ENCODE results near the gene KRT3.

Gene KRT3

GRCh38 chr12:52813203-52813819 lies 17.4 kb upstream of the KRT3 start:
- no peak for DNase-seq

DNA sequence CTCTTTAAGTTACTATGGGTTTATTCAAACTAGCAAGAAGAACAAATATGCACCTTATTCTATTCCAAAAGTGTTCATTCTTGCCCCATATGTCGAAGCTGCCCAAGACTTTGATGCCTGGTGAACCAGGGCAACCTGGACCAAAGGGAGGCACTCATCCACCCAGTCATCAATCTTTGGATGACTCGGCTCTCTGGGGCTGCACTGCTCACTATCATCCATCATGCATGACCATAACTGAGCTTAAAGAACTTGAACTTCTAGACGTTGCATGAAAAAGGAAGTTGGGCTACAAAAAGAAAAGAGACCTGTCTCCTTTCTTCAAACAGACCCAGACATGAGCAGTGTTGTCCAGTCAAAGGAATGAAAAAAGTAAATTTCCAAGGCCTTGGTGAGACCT lies 16.8 kb upstream of the KRT3 start:
- DNase-seq, result no peak

DNA sequence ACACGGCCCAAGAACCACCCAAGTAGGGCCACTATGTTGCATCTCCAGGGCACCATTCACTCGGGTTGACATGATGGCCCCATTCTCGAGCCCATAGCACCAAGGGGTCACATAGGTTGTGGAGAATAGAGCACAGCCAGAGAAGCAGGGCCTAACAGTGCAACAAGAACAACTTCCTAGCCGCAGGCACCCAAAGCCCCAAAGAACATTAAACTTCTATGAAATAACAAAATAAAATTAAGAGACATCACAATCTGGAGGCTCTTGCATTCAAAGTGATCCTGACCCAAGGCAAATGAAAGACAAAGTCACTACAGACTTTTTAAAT lies 16.1 kb upstream of the KRT3 start:
- DNase-seq, result no peak

GRCh38 chr12:52811191-52812072 lies 15.5 kb upstream of the KRT3 start:
- DNase-seq, result no peak

GRCh38 chr12:52810554-52810953 lies 14.6 kb upstream of the KRT3 start:
- DNase-seq, result no peak

DNA sequence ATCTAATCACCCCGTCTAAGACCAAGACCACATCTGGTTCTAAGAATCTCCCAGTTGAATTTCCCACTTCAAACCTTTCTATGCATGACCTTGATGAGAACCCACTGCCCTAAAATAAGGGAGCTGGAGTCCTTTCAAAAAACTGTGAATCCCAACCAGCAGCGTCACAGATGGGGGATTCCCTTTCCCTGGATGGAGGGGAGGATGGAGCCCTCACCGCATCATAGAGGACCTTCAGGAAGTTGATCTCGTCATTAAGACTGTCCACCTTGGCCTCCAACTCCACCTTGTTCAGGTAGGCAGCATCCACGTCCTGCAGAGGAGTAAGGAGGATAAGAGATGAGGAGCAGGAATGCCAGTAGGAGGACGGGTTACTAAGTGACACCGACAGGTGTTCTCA lies 13.2 kb upstream of the KRT3 start:
- DNase-seq, result no peak

DNA sequence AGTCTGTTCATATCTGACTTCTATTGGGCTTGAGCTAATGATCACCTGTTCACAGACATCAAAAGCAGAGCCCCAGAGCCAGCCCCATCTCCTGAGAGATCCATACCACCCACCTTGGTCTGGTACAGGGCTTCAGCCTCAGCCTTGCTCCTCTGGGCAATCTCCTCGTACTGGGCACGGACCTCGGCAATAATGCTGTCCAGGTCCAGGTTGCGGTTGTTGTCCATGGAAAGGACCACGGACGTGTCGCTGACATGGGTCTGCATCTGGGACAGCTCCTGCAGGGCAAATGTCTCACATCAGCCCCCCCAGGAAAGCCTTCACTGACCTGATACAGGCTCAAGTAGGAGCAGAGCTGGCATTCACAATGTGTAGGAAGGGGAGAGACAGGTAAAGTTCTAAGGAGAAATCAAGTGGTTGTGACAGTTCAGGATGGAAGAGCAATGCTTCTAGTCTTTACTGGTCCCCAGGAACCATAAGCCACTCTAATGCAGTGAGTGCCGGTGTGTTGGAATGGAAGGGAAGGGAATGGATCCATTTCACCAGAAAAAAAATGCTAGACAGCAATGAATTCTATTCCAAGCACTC lies 12.8 kb upstream of the KRT3 start:
- DNase-seq, result no peak

DNA sequence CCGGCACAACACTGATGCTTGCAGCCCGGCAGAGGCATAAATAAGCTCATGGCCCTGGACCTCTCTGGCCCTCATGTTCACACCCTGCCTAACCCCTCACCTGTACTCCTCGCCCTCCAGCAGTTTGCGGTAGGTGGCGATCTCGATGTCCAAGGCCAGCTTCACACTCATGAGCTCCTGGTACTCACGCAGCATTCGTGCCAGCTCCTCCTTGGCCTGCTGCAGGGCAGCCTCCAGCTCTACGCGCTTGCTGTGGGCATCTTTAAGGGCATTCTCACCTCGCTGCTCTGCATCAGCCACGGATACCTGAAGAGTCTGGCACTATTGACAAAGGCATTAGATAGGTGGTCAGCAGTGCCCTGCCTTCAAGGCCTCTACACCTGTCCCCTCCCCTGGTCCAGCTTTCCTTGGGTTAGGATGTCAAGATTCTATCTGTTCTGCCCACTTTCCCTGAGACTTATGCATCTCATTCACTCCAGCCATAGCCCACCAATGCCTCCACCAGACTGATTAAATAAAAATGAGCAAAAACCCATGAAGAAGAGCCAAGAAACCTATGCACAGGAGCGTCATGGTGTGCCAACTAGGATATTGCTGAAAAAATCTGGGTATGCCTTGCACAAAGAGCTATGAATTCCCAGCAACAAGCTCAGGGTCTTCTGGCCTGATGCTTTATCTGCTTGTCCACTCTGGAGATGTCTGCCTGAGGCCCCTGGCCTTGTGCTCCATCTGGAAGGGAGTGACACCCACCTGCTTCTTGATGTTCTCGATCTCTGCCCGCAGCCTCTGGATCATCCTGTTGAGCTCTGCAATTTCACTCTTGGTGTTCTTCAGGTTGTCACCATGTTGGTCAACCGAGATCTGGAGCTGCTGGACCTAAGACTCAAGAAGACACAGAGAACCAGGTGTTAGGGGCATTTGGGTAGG lies 11.9 kb upstream of the KRT3 start:
- no peak for DNase-seq

DNA sequence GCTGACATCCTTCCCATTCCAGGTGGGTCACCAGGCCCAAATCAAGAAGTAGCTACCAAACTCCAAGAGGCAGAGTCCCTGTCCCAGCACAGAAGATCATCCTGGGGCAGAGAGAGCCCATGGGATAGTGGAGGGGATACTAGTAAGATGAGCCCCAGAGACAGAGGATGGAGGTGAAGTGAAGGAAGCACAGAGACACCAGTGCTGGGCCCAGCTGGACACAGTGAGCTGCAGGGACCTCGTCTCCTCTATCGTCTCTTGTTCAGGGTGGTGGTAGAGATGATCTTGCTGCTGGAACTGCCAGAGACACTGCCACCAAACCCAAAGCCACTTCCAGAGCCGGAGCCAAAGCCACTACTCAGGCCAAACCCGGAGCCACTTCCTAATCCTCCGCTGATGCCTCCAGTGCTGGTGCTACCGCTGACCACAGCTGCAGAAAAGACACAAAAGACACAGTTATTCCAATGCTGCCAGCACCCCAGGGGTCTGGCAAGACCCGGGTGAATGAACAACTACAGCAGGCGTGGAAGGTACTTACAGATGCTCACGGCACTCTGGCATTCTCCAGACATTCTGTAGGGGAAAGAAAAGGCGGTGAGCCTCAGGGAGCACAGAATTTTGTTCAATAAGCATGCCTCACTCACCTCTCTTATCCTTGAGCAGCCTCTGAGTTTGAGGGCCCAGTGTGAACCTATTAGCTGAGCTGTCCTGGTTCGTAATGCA lies 11.1 kb upstream of the KRT3 start:
- DNase-seq, result no peak

GRCh38 chr12:52806169-52806811 lies 10.4 kb upstream of the KRT3 start:
- DNase-seq, result no peak

- DNase-seq, result no peak
Measured at GRCh38 chr12:52805739-52806138, 9.8 kb upstream of the KRT3 start.

DNA sequence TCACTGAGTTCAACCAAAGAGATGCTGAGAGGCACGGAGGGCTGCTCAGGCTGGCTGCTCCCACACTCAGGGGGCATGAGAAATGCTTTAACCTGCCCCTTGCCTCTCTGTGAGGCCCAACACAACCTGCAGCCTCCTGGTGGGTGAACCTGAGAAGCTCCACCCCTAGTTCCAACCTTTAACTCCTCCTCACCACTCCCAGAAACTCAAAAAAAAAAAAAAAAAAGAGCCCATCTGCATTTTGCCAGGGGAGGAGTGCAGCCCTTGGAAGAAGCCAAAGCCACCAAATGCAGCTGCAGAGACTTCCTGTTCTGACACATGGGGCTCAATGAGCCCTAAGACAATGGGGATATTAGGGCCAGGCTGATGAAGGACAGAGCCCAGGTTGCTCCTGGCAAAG lies 9.1 kb upstream of the KRT3 start:
- DNase-seq, result no peak

DNA sequence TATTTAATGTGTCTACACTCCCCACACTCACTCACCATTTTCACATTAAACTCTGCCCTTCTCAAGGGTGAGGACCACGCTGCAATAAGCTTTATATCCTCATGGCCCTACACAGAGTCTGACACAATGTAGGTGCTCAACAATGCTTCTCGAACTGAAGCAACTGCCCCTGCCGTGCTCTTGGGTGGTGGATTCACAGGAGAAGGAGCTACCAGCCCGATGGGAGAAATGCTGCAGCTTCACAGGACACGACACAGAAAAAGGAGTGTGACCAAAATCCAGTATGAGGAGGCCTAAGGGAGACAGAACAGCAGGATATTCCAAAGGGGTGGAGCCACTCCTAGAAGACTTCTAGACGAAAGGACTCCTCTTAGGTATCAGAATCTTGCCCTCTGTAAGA lies 6.5 kb upstream of the KRT3 start:
- no peak for DNase-seq

- DNase-seq, result peak in 1 of 3 experiments; percentile 21
Measured at GRCh38 chr12:52801773-52802172, 5.9 kb upstream of the KRT3 start.

DNA sequence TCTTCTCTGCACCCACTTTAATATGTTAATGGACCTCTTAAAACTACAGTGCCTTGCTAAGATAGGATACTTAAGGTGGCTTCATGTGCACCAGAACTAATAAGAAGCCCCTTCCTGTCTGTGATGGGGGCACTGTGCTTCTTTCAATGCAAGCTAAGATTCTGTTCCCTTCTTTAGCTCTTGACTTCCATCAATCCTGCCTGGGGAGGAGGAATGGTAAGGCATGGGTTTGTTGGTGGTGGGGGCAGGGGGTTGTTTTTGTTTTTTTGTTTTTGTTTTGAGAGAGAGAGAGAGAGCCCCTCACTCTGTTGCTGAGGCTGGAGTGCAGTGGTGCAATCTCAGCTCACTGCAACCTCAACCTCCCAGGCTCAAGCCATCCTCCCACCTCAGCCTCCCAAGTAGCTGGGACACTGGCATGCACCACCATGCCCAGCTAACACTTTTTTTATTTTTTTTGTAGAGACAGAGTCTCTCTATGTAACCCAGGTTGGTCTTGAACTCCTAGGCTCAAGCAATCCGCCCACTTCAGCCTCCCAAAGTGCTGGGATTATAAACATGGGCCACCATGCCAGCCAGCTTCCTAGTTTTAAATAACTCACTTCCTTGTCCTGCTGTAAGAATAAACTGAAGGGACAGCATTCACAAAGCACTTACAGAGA lies 4.5 kb upstream of the KRT3 start:
- no peak for DNase-seq

DNA sequence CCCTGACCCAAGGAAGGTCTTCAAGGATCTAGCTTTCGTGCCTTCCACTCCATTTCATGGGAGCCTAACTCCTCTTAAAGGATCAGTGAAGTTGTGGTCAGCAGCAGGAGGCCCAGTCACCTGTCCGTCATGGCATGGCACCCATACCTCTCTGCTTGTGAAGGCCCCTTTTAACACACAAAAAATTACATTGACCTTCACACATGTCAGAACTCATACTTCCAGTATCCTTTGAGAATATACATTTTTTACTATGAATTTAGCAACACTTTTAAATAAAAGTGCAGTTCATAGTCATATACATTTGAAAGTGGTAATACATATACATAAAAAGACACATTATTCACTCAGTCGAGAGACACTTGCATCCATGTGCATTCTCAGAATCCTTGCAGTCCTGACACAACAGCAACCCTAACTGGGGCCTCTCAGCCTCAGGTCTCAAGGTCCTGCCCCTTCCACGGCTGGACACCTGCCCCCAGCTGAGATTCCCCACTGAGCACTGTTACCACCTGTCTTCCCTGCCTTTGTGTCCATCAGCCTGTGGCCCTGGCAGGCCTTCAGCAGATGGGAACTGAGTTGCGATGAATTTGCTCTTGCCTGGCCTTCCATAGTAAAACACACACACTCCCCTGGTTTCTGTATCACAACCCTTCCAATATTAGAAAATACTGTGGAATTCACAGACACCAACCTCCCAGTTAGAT lies 3.7 kb upstream of the KRT3 start:
- peak in 1 of 3 experiments; percentile 38 for DNase-seq

DNA sequence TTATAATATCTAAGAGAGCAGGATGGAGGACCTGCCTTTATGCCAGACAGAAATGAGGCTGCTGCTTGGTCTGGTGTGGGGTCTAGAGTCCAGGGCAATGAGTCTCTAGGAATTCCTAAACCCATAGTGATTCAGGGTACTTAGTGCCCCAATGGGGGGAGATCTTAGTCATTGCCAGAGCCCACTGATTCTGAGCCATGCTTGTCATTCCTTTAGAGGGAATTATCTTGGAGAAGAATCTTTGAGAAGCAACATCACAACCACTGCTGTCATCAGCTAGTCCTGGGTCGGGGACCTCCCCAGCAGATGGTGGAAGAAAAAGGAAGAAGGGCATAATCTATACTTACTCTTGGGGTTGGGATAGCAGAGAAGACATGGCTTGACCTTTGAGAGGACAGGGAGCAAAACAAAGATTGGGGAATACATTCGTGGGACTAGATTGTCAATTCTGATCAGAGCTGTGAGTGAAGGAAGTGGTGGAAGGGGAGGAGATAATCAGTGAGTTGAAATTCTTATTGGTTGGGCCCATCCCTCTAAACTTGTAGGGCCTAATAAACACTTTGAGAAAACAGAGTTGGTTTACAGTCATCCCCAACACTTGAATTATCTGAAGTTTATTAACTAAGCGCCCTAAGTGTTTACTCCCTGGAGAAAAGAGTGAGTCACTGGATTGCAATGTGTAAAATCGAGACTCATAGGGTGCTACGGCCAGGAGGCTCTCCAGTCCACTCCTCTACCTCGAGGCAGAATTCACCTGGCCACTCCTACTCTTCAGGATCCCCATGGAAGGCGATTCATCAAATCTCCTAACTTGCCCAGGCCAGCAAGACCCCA lies 3.0 kb upstream of the KRT3 start:
- no peak for DNase-seq

- DNase-seq, result no peak
Measured at GRCh38 chr12:52798003-52798670, 2.2 kb upstream of the KRT3 start.

GRCh38 chr12:52797529-52797894 lies 1.6 kb upstream of the KRT3 start:
- no peak for DNase-seq
